ENCODE measurements around the gene ZNF436. TPM values are rescaled to one million over a fixed set of nuclear protein-coding genes. Genes with fewer than 3 reads are reported as not detected.

The ZNF436 gene
- total RNA-seq, 1 experiment from 2014 or later = 16.0 TPM

GRCh38 chr1:23394684-23395083 lies 25.0 kb upstream of the ZNF436 start:
- in situ Hi-C loops (cut with HindIII; ENCODE audit: low pct_unique_long_range_greater_than_20kb, low sequenced_read_pairs) = no loop called here
- H3K4me1 ChIP-seq (ENCODE audit: control insufficient read depth, insufficient read depth, low read length) = no peaks in the 10 kb centered on the region
- no peak for ATAC-seq
- no TSS peak for BruUV-seq (replicated peaks)
- H3K4me3 ChIP-seq (ENCODE audit: low read depth in 2 of 2, low read length in 2 of 2) = no peak overlapping the region
- H3K27me3 ChIP-seq (ENCODE audit: control insufficient read depth, insufficient read depth, low read length) = no peaks in the 10 kb centered on the region
- intact Hi-C loops (cut with micrococcal nuclease; ENCODE audit: unreplicated experiment) = no loop called here
- no peaks in the 10 kb centered on the region; the same call in 1 of the 2 replicates for H3K9me3 ChIP-seq (ENCODE audit: control insufficient read depth, insufficient read depth, low read depth, low read length)
- H3K27ac ChIP-seq (ENCODE audit: low read length) = no peak overlapping the region
- DNase-seq (ENCODE audit: low read depth, low spot score) = no peak
- ChIA-PET POLR2A (interaction anchor here (0.6 kb wide), 1 partner anchor 27 kb away, joined by 3 read pairs; no protein-coding TSS in a partner anchor), CTCF (no interaction called here)
- H3K36me3 ChIP-seq (ENCODE audit: control insufficient read depth, insufficient read depth, low read length) = no peaks in the 10 kb centered on the region
- no peak for TF ChIP-seq POLR2AphosphoS5 (IDR thresholded peaks at IDR 0.05; ENCODE audit: low read depth, low read length)
- TF ChIP-seq SIN3A (IDR thresholded peaks at IDR 0.05; ENCODE audit: borderline replicate concordance, insufficient read depth, low read depth, low read length) = no peak
- no peak for TF ChIP-seq REST (IDR thresholded peaks at IDR 0.05; ENCODE audit: insufficient read depth in 1 of 2, low read depth in 2 of 2, low read length in 1 of 2)
- TF ChIP-seq TCF7L2 (IDR thresholded peaks at IDR 0.05; ENCODE audit: low read depth, low read length) = no peak
- no peak for TF ChIP-seq CTCF (IDR thresholded peaks at IDR 0.05)

- BruUV-seq (replicated peaks) = no TSS peak
- intact Hi-C loops (cut with micrococcal nuclease; ENCODE audit: unreplicated experiment) (no loop called here), in situ Hi-C loops (cut with HindIII; ENCODE audit: low pct_unique_long_range_greater_than_20kb, low sequenced_read_pairs) (no loop called here)
- Histone ChIP-seq H3K9me3 (ENCODE audit: control insufficient read depth, insufficient read depth, low read depth, low read length) (no peaks in the 10 kb centered on the region; the same call in 1 of the 2 replicates), H3K4me3 (ENCODE audit: low read depth in 2 of 2, low read length in 2 of 2) (no peak overlapping the region), H3K27ac (ENCODE audit: low read length) (no peak overlapping the region), H3K4me1 (ENCODE audit: control insufficient read depth, insufficient read depth, low read length) (no peaks in the 10 kb centered on the region), H3K27me3 (ENCODE audit: control insufficient read depth, insufficient read depth, low read length) (no peaks in the 10 kb centered on the region), H3K36me3 (ENCODE audit: control insufficient read depth, insufficient read depth, low read length) (no peaks in the 10 kb centered on the region)
- DNase-seq (ENCODE audit: low read depth, low spot score) (no peak), ATAC-seq (no peak)
- no peak for TF ChIP-seq POLR2AphosphoS5 (IDR thresholded peaks at IDR 0.05; ENCODE audit: low read depth, low read length)
- POLR2A ChIA-PET = interaction anchor here (0.6 kb wide), 2 partner anchors 28 to 160 kb away, joined by 3 to 4 read pairs; no protein-coding TSS in a partner anchor
- CTCF ChIA-PET = interaction anchor here (0.5 kb wide), 1 partner anchor 120 kb away, joined by 6 read pairs; no protein-coding TSS in a partner anchor
Measured at GRCh38 chr1:23394181-23394580, 24.5 kb upstream of the ZNF436 start.

DNA sequence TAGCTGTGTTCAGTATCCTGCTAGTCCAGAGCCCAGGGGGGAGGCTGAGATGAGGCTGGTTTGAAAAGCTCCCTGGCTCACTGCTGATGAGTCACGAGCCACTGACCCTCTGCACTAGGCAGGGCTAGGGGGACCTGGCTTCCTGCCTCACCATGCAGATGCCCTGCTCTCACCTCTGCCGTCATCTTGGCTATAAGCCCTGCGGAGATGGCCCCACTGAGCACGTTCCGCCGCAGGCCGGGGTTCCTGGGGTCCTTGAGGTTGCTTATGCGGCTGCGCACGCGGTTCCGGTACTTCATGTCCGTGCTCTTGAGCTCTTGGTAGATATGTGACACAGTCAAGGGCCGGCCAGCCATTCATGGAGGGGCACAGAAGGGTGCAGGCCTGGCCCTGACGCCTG lies 24.1 kb upstream of the ZNF436 start:
- CTCF ChIA-PET = interaction anchor here (0.5 to 0.6 kb wide), 2 partner anchors 120 to 376 kb away, joined by 6 to 8 read pairs; no protein-coding TSS in a partner anchor
- ATAC-seq (no peak), DNase-seq (ENCODE audit: low read depth, low spot score) (no peak)
- Histone ChIP-seq H3K27me3 (ENCODE audit: control insufficient read depth, insufficient read depth, low read length) (no peaks in the 10 kb centered on the region), H3K27ac (ENCODE audit: low read length) (no peak overlapping the region), H3K4me3 (ENCODE audit: low read depth in 2 of 2, low read length in 2 of 2) (no peak overlapping the region), H3K4me1 (ENCODE audit: control insufficient read depth, insufficient read depth, low read length) (no peaks in the 10 kb centered on the region), H3K36me3 (ENCODE audit: control insufficient read depth, insufficient read depth, low read length) (no peaks in the 10 kb centered on the region), H3K9me3 (ENCODE audit: control insufficient read depth, insufficient read depth, low read depth, low read length) (no peaks in the 10 kb centered on the region)
- in situ Hi-C loops (cut with HindIII; ENCODE audit: low pct_unique_long_range_greater_than_20kb, low sequenced_read_pairs) (no loop called here), intact Hi-C loops (cut with micrococcal nuclease; ENCODE audit: unreplicated experiment) (no loop called here)
- BruUV-seq (replicated peaks) = no TSS peak
- POLR2A ChIA-PET = interaction anchor here (0.6 kb wide), 1 partner anchor 161 kb away, joined by 4 read pairs; no protein-coding TSS in a partner anchor
- TF ChIP-seq CTCF (IDR thresholded peaks at IDR 0.05) = no peak
- TF ChIP-seq TCF7L2 (IDR thresholded peaks at IDR 0.05; ENCODE audit: low read depth, low read length) = no peak
- TF ChIP-seq REST (IDR thresholded peaks at IDR 0.05; ENCODE audit: insufficient read depth in 1 of 2, low read depth in 2 of 2, low read length in 1 of 2) = no peak
